ENCODE results near the gene EEF2. TPM values are rescaled to one million over a fixed set of nuclear protein-coding genes. Genes with fewer than 3 reads are reported as not detected.

EEF2 gene
- total and polyA plus RNA-seq, 2 of the 4 experiments (the other 2 are of a cell fraction), result 1,505 to 2,161 TPM

GRCh38 chr19:3969435-3970312, 15.6 kb downstream of the EEF2 start:
- Histone ChIP-seq H2BK15ac (ENCODE audit: low read depth, low read length) (peak overlapping the region; percentile 98), H3K4me2 (ENCODE audit: low read depth, low read length) (peak overlapping the region; percentile 98), H2AK9ac (replicated peaks; ENCODE audit: low read depth, low read length, poor library complexity) (peak overlapping the region; percentile 80), H3K4me3 (ENCODE audit: insufficient read depth, low read depth, low read length) (peak overlapping the region; percentile 81), H3K56ac (ENCODE audit: extremely low read depth, insufficient read depth, low read length) (peak overlapping the region; percentile 97), H3K27ac (ENCODE audit: insufficient read depth, low read length) (peak overlapping the region; percentile 99), H4K8ac (ENCODE audit: low read depth in 2 of 2, low read length in 2 of 2) (peak overlapping the region; percentile 75 to 84), H3K23ac (ENCODE audit: low read depth, low read length) (peak overlapping the region; percentile 99), H2BK120ac (ENCODE audit: low read depth, low read length) (peak overlapping the region; percentile 90), H3K4me1 (ENCODE audit: control insufficient read depth, insufficient read depth, low read length) (peaks cover 9% of the 10 kb centered on the region), H2AK5ac (ENCODE audit: low read depth, low read length) (peak overlapping the region; percentile 99), H4K20me1 (ENCODE audit: insufficient read depth, low read length) (peaks cover 75% of the 10 kb centered on the region), H3K14ac (replicated peaks; ENCODE audit: low read depth, low read length) (peak overlapping the region; percentile 100), H3K27me3 (ENCODE audit: control insufficient read depth, insufficient read depth, low read length) (no peaks in the 10 kb centered on the region), H4K5ac (ENCODE audit: low read depth, low read length) (peak overlapping the region; percentile 77), H3K36me3 (ENCODE audit: control insufficient read depth, insufficient read depth, low read length) (peaks cover 40% of the 10 kb centered on the region), H3K9ac (ENCODE audit: low read depth, low read length) (peak overlapping the region; percentile 100), H3K4ac (ENCODE audit: low read depth, low read length) (peak overlapping the region; percentile 98), H2BK20ac (ENCODE audit: low read depth, low read length) (peak overlapping the region; percentile 77), H2BK5ac (ENCODE audit: low read depth, low read length, poor library complexity, severe bottlenecking) (peak overlapping the region; percentile 98), H4K91ac (ENCODE audit: insufficient read depth, low read depth, low read length) (peak overlapping the region; percentile 98), H3K18ac (ENCODE audit: low read depth, low read length) (peak overlapping the region; percentile 93), H3K79me1 (ENCODE audit: low read depth in 1 of 2, low read length in 2 of 2) (peaks cover 5 to 43% of the 10 kb centered on the region in 2 experiments; a peak in 2 of 4 replicates), H3K9me3 (ENCODE audit: control insufficient read depth, insufficient read depth, low read length) (no peaks in the 10 kb centered on the region), H3K9me1 (ENCODE audit: insufficient read depth, low read length) (0 out of 2 replicates have a peak, but pooled peaks cover 16% of the 10 kb centered on the region), H2AFZ (replicated peaks; ENCODE audit: low read length, poor library complexity) (peak overlapping the region; percentile 44)
- DNase-seq (peak; percentile 82), ATAC-seq (ENCODE audit: low read depth) (peak; percentile 1)
- ChIA-PET CTCF (interaction anchor here (1.1 to 2.2 kb wide), 2 partner anchors 16 to 18 kb away, joined by 5 to 8 read pairs; partner anchors contain the start of gene EEF2), POLR2A (ENCODE audit: unreplicated experiment) (interaction anchor here (0.7 to 1.0 kb wide), 4 partner anchors 13 to 18 kb away, joined by 3 read pairs; partner anchors contain the start of gene EEF2)
- in situ Hi-C loops (cut with MboI; ENCODE audit: low sequenced_read_pairs), result no loop called here
- TSS peak; percentile 96 for BruUV-seq (replicated peaks)
- dilution Hi-C loops (cut with HindIII; ENCODE audit: low sequenced_read_pairs, unreplicated experiment), result no loop called here
- intact Hi-C loops (cut with micrococcal nuclease), result loop anchor here (5.0 kb wide), 1 partner anchor 302 kb away; no protein-coding TSS in a partner anchor
- 0% methylated on average over 2 of the region's 23 CpGs; no CpG with 5 or more reads in 1 of the 2 experiments for WGBS, 2 experiments (ENCODE audit: extremely low coverage in 2 of 2, insufficient read length in 1 of 2)
- TF ChIP-seq BHLHE40 (IDR thresholded peaks at IDR 0.05; ENCODE audit: low read depth, low read length), result no peak; the same call in 1 of the 2 replicates
- no peak for TF ChIP-seq USF2 (IDR thresholded peaks at IDR 0.05; ENCODE audit: low read depth, low read length)
- TF ChIP-seq CEBPB (IDR thresholded peaks at IDR 0.05; ENCODE audit: low read depth, low read length), result no peak
- TF ChIP-seq NFE2L2 (IDR thresholded peaks at IDR 0.05; ENCODE audit: low read depth, low read length), result peak; percentile 19; the same call in 1 of the 2 replicates
- no peak for TF ChIP-seq MAFK (IDR thresholded peaks at IDR 0.05; ENCODE audit: low read depth, low read length)
- no peak for TF ChIP-seq RCOR1 (IDR thresholded peaks at IDR 0.05; ENCODE audit: insufficient replicate concordance, low read length)
- TF ChIP-seq FOS (IDR thresholded peaks at IDR 0.05; ENCODE audit: low read depth, low read length), result no peak
- no peak for TF ChIP-seq ELK1 (IDR thresholded peaks at IDR 0.05; ENCODE audit: borderline replicate concordance, low read depth, low read length)
- peak; percentile 35 for TF ChIP-seq CTCF (conservative IDR thresholded peaks at IDR 0.05; ENCODE audit: low read depth, low read length)
- no peak for TF ChIP-seq RFX5 (IDR thresholded peaks at IDR 0.05; ENCODE audit: low read depth, low read length)
- no peak for TF ChIP-seq MAZ (IDR thresholded peaks at IDR 0.05; ENCODE audit: borderline replicate concordance, low read depth, low read length)
- TF ChIP-seq POLR2A (IDR thresholded peaks at IDR 0.05; ENCODE audit: low read depth, low read length), result peak; percentile 75; the same call in 1 of the 2 replicates
- TF ChIP-seq MXI1 (IDR thresholded peaks at IDR 0.05; ENCODE audit: borderline replicate concordance, low read depth, low read length), result peak; percentile 55; the same call in 1 of the 2 replicates
